Activated CD4-positive, alpha-beta T cell treated with anti-CD3 and anti-CD28 coated beads, Interleukin-2, amount 50 U/mL, for 1 hour (primary cell): ENCODE measurements around the gene ZC3H12C.
A peak's percentile ranks its signal among the peaks of the same experiment; 100 is the strongest.
"Not testable (repeated sequence)": the region's sequence is repeated elsewhere in the genome, so short reads cannot be mapped to it uniquely, and the experiment has no call there.

ENCODE experiments used
- DNase-seq: peaks from one replicate; pipeline ENCODE4 v3.0.0-alpha.2; 2020

The ZC3H12C gene

GRCh38 chr11:110092515-110093406 lies at the start of gene ZC3H12C:
TSS of gene ZC3H12C (plus strand) at chr11:110093392. CDS start at chr11:110093412, 20 bp downstream.
- DNase-seq, result peak; percentile 2

- no peak for DNase-seq
These were observed 48.8 kb upstream of the ZC3H12C start for GRCh38 chr11:110044226-110044968.

- no peak for DNase-seq
These were observed 46.3 kb upstream of the ZC3H12C start for GRCh38 chr11:110046775-110047380.

- no peak for DNase-seq
These were observed 43.5 kb upstream of the ZC3H12C start for GRCh38 chr11:110049501-110050200.

GRCh38 chr11:110050201-110050506 lies 43.0 kb upstream of the ZC3H12C start:
- DNase-seq, result no peak

GRCh38 chr11:110053848-110054414 lies 39.3 kb upstream of the ZC3H12C start:
- DNase-seq, result no peak

- DNase-seq, result no peak
These were observed 36.2 kb upstream of the ZC3H12C start for GRCh38 chr11:110056956-110057355.

- no peak for DNase-seq
These were observed 33.3 kb upstream of the ZC3H12C start for GRCh38 chr11:110059706-110060463.

- DNase-seq, result no peak
These were observed 31.9 kb upstream of the ZC3H12C start for GRCh38 chr11:110061296-110061695.

GRCh38 chr11:110062247-110062646 lies 30.9 kb upstream of the ZC3H12C start:
- no peak for DNase-seq

GRCh38 chr11:110065189-110065588 lies 28.0 kb upstream of the ZC3H12C start:
- no peak for DNase-seq

- not testable (repeated sequence) for DNase-seq
These were observed 25.2 kb upstream of the ZC3H12C start for GRCh38 chr11:110068001-110068400.

- no peak for DNase-seq
These were observed 23.9 kb upstream of the ZC3H12C start for GRCh38 chr11:110069158-110069737.

GRCh38 chr11:110070176-110070575 lies 23.0 kb upstream of the ZC3H12C start:
- DNase-seq, result no peak

- DNase-seq, result no peak
These were observed 22.0 kb upstream of the ZC3H12C start for GRCh38 chr11:110071197-110071596.

- no peak for DNase-seq
These were observed 20.3 kb upstream of the ZC3H12C start for GRCh38 chr11:110072930-110073329.

GRCh38 chr11:110074499-110074898 lies 18.7 kb upstream of the ZC3H12C start:
- DNase-seq, result no peak

GRCh38 chr11:110075105-110075846 lies 17.9 kb upstream of the ZC3H12C start:
- no peak for DNase-seq

GRCh38 chr11:110075847-110076208 lies 17.4 kb upstream of the ZC3H12C start:
- DNase-seq, result no peak

GRCh38 chr11:110076371-110076965 lies 16.7 kb upstream of the ZC3H12C start:
- DNase-seq, result no peak
